ENCODE results near the gene DOCK4.

The DOCK4 gene

DNA sequence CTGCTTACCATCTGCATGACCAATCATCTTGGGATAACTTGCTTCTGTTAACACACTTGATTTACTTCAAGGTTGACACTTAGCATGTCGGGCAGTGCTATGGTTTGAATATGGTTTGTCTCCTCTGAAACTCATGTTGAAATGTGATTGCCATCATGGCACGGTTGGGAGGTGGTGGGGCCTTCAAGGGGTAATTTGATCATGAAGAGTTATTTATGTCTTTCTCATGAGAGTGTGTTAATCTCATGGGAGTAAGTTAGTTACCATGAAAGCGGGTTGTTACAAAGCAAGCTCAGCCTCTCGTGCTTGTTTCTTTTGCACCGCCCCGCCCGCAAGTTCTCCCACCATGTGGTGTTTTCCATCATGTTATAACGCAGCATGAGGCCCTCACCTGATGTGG lies 163.6 kb downstream of the DOCK4 start:
- no peak overlapping the region for H3K4me3 ChIP-seq (ENCODE audit: low read depth, low read length)
- TF ChIP-seq, protein P1, sequence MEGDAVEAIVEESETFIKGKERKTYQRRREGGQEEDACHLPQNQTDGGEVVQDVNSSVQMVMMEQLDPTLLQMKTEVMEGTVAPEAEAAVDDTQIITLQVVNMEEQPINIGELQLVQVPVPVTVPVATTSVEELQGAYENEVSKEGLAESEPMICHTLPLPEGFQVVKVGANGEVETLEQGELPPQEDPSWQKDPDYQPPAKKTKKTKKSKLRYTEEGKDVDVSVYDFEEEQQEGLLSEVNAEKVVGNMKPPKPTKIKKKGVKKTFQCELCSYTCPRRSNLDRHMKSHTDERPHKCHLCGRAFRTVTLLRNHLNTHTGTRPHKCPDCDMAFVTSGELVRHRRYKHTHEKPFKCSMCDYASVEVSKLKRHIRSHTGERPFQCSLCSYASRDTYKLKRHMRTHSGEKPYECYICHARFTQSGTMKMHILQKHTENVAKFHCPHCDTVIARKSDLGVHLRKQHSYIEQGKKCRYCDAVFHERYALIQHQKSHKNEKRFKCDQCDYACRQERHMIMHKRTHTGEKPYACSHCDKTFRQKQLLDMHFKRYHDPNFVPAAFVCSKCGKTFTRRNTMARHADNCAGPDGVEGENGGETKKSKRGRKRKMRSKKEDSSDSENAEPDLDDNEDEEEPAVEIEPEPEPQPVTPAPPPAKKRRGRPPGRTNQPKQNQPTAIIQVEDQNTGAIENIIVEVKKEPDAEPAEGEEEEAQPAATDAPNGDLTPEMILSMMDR (conservative IDR thresholded peaks at IDR 0.05; ENCODE audit: low read depth, low read length), result no peak
- DNase-seq (ENCODE audit: low read depth), result no peak

DNA sequence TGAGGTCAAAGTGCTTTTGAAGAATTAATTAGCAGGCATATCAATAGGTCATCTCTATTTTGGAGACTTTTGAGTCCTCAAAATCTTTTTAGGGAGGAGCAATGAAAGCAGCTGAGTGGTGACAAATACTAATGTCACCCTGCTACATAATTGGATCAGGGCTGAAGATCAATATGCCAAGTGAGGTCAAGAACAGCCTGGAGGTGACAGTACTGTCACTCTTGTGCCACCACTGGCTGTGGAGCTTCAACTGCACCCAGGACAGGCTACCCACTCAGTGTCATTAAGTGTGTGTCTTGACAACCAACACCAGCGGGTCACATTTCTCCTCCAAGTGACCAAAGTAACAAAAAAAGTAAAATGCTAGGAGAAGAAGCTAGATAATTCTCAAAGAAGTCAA lies 167.8 kb downstream of the DOCK4 start:
- TF ChIP-seq, protein P1 (conservative IDR thresholded peaks at IDR 0.05; ENCODE audit: low read depth, low read length), result no peak
- no peak overlapping the region for H3K4me3 ChIP-seq (ENCODE audit: low read depth, low read length)
- no peak for DNase-seq (ENCODE audit: low read depth)

DNA sequence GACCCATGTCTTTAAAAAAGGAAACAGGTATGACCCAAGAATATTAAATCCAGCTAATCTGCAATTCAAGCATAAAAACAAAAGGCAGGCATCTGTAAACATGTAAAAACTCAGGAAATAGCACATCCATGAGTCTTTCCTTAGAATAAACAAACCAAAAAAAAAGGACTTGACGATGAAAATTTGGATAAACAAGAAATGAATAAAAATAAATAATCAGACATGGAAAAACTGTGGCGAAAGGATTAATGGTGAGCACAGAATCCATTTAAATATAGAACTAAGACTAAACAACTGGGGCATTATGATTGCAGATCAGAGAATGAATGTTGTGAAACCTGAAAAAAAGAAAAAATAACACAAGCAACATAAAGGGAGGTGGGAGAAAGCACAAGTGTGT lies 170.1 kb downstream of the DOCK4 start:
- TF ChIP-seq, protein P1 (conservative IDR thresholded peaks at IDR 0.05; ENCODE audit: low read depth, low read length), result no peak
- no peak overlapping the region for H3K4me3 ChIP-seq (ENCODE audit: low read depth, low read length)
- peak; percentile 36 for DNase-seq (ENCODE audit: low read depth)

DNA sequence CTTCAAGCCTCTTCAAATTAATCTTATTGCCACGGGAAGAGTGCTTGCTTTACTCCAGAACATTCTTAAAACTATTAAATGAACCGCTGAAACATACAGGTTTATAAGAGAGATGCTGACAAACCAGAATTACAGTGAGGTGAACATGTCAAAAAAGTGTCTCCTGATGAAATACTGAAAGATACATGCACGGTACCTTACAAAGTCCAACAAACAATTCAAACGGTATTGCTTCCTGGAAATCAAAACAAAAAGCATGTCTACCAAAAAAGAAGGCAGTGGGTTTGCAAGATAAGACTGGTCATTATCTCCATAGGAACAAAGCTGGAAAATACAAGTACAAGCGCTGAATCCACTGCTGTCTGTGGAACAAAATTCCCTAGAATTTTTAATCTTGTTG lies 174.5 kb downstream of the DOCK4 start:
- H3K4me3 ChIP-seq (ENCODE audit: low read depth, low read length), result no peak overlapping the region
- TF ChIP-seq, protein P1 (conservative IDR thresholded peaks at IDR 0.05; ENCODE audit: low read depth, low read length), result no peak
- DNase-seq (ENCODE audit: low read depth), result no peak

DNA sequence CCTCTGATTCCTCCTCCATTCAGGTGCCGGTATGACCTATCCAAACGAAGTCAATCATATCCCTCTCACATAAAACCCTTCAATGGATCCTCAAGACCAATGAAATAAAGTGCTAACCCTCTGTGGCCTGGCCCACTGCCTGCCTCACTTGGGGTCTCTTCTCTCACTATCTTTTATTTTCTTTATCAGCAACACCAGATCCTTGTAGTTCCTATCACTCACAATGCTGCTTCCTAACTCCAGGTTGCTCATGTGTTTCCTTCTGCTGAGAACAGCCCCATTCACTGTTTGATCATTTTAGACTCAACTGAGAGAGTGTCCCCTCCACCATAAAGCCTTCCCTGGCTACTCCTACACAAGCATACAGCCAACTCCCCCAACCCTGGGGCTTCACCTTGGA lies 180.6 kb downstream of the DOCK4 start:
- no peak overlapping the region for H3K4me3 ChIP-seq (ENCODE audit: low read depth, low read length)
- DNase-seq (ENCODE audit: low read depth), result no peak
- TF ChIP-seq, protein P1 (conservative IDR thresholded peaks at IDR 0.05; ENCODE audit: low read depth, low read length), result no peak

DNA sequence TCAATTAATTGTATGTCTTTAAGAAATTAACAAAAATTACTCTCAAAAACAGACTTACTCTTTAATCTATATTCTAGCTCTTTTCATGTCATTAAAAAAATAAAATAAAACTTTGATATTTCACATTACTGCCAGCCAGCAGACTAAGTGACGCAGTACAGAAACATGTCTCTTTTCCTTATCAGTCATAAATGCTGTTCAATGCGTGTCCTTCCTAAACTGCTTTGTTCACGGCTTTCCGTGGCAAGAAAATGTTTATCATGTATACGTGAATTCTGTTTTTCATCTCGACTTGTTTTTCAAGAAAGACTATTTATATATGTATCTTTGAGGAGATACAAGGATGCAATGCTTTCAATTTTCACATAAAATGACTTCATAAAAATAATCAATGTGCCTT lies 182.4 kb downstream of the DOCK4 start:
- DNase-seq (ENCODE audit: low read depth), result no peak
- TF ChIP-seq, protein P1 (conservative IDR thresholded peaks at IDR 0.05; ENCODE audit: low read depth, low read length), result no peak
- no peak overlapping the region for H3K4me3 ChIP-seq (ENCODE audit: low read depth, low read length)

DNA sequence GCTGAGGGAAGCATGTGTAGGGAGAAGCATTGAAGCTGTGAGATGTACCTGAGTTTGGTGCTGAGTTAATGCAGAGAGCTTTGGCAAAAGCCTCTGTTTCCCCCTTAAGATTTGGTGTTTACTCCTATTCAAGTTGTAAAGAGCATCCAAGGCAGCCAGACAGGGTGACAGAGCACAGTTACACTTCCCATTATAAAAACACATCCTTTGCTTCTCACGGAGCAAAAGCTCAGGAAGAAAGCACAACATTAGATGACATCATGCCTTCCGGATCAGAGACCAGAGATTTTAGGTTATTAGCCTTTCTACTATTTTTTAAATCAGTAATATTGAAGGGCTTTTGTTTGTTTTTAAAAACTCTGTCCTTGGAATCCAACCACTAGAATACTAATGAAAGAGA lies 182.9 kb downstream of the DOCK4 start:
- no peak overlapping the region for H3K4me3 ChIP-seq (ENCODE audit: low read depth, low read length)
- TF ChIP-seq, protein P1 (conservative IDR thresholded peaks at IDR 0.05; ENCODE audit: low read depth, low read length), result no peak
- peak; percentile 32 for DNase-seq (ENCODE audit: low read depth)
